ENCODE results near the gene ZBTB3. TPM values are rescaled to one million over a fixed set of nuclear protein-coding genes. Genes with fewer than 3 reads are reported as not detected.

Gene ZBTB3
- total and polyA plus RNA-seq, 9 of the 15 experiments (the other 6 are each of a cell fraction or from before 2014, with no cell fraction given): 1.9 to 10.0 (median 4.9) TPM

DNA sequence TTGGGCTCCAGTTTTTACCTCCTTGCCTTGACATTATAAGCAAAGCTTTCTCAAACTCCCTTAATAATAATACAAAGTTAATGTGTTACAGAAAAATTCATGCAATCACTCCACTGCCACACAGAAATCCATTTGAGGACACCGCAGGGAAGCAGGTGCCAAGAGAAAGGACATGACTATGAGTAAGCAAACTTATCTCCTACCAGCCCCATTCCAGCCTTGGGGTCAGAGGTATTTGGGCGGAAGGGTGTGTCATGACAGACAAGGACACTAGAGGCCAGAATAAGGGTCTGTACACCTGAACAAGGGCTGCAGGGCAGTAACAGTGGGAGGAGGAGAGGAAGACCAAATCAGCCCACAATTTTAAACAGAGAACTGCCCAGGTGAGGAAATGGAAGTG lies 40.6 kb downstream of the ZBTB3 start (continued):
- TF ChIP-seq, protein P1, sequence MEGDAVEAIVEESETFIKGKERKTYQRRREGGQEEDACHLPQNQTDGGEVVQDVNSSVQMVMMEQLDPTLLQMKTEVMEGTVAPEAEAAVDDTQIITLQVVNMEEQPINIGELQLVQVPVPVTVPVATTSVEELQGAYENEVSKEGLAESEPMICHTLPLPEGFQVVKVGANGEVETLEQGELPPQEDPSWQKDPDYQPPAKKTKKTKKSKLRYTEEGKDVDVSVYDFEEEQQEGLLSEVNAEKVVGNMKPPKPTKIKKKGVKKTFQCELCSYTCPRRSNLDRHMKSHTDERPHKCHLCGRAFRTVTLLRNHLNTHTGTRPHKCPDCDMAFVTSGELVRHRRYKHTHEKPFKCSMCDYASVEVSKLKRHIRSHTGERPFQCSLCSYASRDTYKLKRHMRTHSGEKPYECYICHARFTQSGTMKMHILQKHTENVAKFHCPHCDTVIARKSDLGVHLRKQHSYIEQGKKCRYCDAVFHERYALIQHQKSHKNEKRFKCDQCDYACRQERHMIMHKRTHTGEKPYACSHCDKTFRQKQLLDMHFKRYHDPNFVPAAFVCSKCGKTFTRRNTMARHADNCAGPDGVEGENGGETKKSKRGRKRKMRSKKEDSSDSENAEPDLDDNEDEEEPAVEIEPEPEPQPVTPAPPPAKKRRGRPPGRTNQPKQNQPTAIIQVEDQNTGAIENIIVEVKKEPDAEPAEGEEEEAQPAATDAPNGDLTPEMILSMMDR (IDR thresholded peaks at IDR 0.05 in 2 of 3, conservative IDR thresholded peaks at IDR 0.05 in 1 of 3; ENCODE audit: insufficient read depth in 2 of 3, low read depth in 1 of 3, low read length in 3 of 3): 0 out of 6 replicates have a peak, but pooled peaks of 1 of the 3 experiments have one; percentile 6
- TF ChIP-seq ZNF316 (IDR thresholded peaks at IDR 0.05) (0 out of 2 replicates have a peak, but pooled peaks have one; percentile 23), SIN3B (IDR thresholded peaks at IDR 0.05; ENCODE audit: low read depth) (no peak), JUND (IDR thresholded peaks at IDR 0.05; ENCODE audit: borderline replicate concordance, low read depth, low read length) (0 out of 2 replicates have a peak, but pooled peaks have one; percentile 44), JUND (tag; IDR thresholded peaks at IDR 0.05; ENCODE audit: borderline replicate concordance, low read depth, low read length) (no peak), SRSF3 (IDR thresholded peaks at IDR 0.05; ENCODE audit: insufficient read depth, low read length) (no peak), MTF1 (CRISPR knock-in tag; IDR thresholded peaks at IDR 0.05; ENCODE audit: borderline replicate concordance) (no peak), ZBTB7A (IDR thresholded peaks at IDR 0.05; ENCODE audit: borderline replicate concordance, control insufficient read depth, low read depth, low read length) (no peak), KDM1A (IDR thresholded peaks at IDR 0.05) (peak in 1 of 2 experiments; percentile 29; a peak in 1 of 4 replicates), YY1 (IDR thresholded peaks at IDR 0.05; ENCODE audit: borderline replicate concordance in 1 of 3, control insufficient read depth in 1 of 3, extremely low read depth in 1 of 3, insufficient read depth in 3 of 3, insufficient read length in 1 of 3, insufficient replicate concordance in 2 of 3, low read depth in 1 of 3, low read length in 2 of 3) (no peak), RCOR1 (IDR thresholded peaks at IDR 0.05; ENCODE audit: borderline replicate concordance in 1 of 2, low read depth in 2 of 2, low read length in 2 of 2) (peak in 1 of 2 experiments; percentile 14; a peak in 1 of 4 replicates), KLF16 (IDR thresholded peaks at IDR 0.05) (no peak), CTBP1 (IDR thresholded peaks at IDR 0.05; ENCODE audit: borderline replicate concordance) (peak; percentile 31; the same call in 1 of the 2 replicates), TEAD2 (tag; IDR thresholded peaks at IDR 0.05) (no peak), CEBPG (CRISPR knock-in tag; IDR thresholded peaks at IDR 0.05) (no peak), CEBPG (tag; conservative IDR thresholded peaks at IDR 0.05 in 1 of 2, IDR thresholded peaks at IDR 0.05 in 1 of 2) (no peak), C11orf30 (IDR thresholded peaks at IDR 0.05; ENCODE audit: low read depth) (peak; percentile 62), SIX5 (IDR thresholded peaks at IDR 0.05; ENCODE audit: borderline replicate concordance in 1 of 2, insufficient read depth in 1 of 2, low read depth in 1 of 2, low read length in 2 of 2) (no peak), ZNF507 (tag; conservative IDR thresholded peaks at IDR 0.05) (no peak), ZNF445 (CRISPR knock-in tag; IDR thresholded peaks at IDR 0.05; ENCODE audit: low read depth) (no peak)
- TF ChIP-seq, protein P2, sequence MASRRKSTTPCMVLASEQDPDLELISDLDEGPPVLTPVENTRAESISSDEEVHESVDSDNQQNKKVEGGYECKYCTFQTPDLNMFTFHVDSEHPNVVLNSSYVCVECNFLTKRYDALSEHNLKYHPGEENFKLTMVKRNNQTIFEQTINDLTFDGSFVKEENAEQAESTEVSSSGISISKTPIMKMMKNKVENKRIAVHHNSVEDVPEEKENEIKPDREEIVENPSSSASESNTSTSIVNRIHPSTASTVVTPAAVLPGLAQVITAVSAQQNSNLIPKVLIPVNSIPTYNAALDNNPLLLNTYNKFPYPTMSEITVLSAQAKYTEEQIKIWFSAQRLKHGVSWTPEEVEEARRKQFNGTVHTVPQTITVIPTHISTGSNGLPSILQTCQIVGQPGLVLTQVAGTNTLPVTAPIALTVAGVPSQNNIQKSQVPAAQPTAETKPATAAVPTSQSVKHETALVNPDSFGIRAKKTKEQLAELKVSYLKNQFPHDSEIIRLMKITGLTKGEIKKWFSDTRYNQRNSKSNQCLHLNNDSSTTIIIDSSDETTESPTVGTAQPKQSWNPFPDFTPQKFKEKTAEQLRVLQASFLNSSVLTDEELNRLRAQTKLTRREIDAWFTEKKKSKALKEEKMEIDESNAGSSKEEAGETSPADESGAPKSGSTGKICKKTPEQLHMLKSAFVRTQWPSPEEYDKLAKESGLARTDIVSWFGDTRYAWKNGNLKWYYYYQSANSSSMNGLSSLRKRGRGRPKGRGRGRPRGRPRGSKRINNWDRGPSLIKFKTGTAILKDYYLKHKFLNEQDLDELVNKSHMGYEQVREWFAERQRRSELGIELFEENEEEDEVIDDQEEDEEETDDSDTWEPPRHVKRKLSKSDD (conservative IDR thresholded peaks at IDR 0.05; ENCODE audit: low read length): no peak
- TF ChIP-seq, protein P3, sequence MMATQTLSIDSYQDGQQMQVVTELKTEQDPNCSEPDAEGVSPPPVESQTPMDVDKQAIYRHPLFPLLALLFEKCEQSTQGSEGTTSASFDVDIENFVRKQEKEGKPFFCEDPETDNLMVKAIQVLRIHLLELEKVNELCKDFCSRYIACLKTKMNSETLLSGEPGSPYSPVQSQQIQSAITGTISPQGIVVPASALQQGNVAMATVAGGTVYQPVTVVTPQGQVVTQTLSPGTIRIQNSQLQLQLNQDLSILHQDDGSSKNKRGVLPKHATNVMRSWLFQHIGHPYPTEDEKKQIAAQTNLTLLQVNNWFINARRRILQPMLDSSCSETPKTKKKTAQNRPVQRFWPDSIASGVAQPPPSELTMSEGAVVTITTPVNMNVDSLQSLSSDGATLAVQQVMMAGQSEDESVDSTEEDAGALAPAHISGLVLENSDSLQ (IDR thresholded peaks at IDR 0.05): peak; percentile 14; the same call in 1 of the 2 replicates

Data from K562 (cell line).